Mononuclear cell (primary cell): ENCODE results near the gene RETREG2. TPM values are rescaled to one million over a fixed set of nuclear protein-coding genes. Genes with fewer than 3 reads are reported as not detected.

Source experiments
- H3K27me3 ChIP-seq: 2 replicates; pipeline ENCODE4 v1.6.0; 2011; ENCODE audit warnings: low read length, control low read depth; ENCODE audit not compliant: insufficient read depth
- H3K4me1 ChIP-seq: 2 replicates; pipeline ENCODE4 v1.5.1; 2011; ENCODE audit warnings: mild to moderate bottlenecking, low read length, control low read depth; ENCODE audit not compliant: insufficient read depth
- H3K4me3 ChIP-seq: 2 replicates; pipeline ENCODE4 v1.5.1; 2011; ENCODE audit warnings: mild to moderate bottlenecking, low read length, moderate library complexity
- H3K9me3 ChIP-seq: 2 replicates; pipeline ENCODE4 v1.5.1; 2011; ENCODE audit warnings: low read depth, mild to moderate bottlenecking, control low read depth, low read length
- total RNA-seq: library from RNA; depleted of rRNA; stranded (reverse); fragments of >200 nt; gene quantifications from one replicate; pipeline ENCODE4 v1.2.3, GENCODE V29; 2012

RETREG2 gene
- total RNA-seq = 64.0 TPM

- Histone ChIP-seq H3K27me3 (no peaks in the 10 kb centered on the region), H3K4me1 (peaks cover 73% of the 10 kb centered on the region), H3K4me3 (peak within 1 kb of the TSS; percentile 74), H3K9me3 (no peaks in the 10 kb centered on the region)
Measured at GRCh38 chr2:219177552-219178376, at the start of gene RETREG2. Gene RETREG2 (plus strand): TSS chr2:219178275. CDS start chr2:219178353, 78 bp downstream.

GRCh38 chr2:219128396-219128795 lies 49.7 kb upstream of the RETREG2 start:
- no peaks in the 10 kb centered on the region for H3K9me3 ChIP-seq

GRCh38 chr2:219129589-219129988 lies 48.5 kb upstream of the RETREG2 start:
- Histone ChIP-seq H3K27me3 (no peaks in the 10 kb centered on the region), H3K4me3 (no peak overlapping the region), H3K9me3 (no peaks in the 10 kb centered on the region), H3K4me1 (peaks cover 5% of the 10 kb centered on the region)

More at GRCh38 chr2:219128396-219128795, 49.7 kb upstream of the RETREG2 start:
- Histone ChIP-seq H3K4me3 (no peak overlapping the region), H3K27me3 (no peaks in the 10 kb centered on the region), H3K4me1 (peaks cover 12% of the 10 kb centered on the region)

GRCh38 chr2:219131327-219131726 lies 46.7 kb upstream of the RETREG2 start:
- Histone ChIP-seq H3K27me3 (no peaks in the 10 kb centered on the region), H3K4me1 (no peaks in the 10 kb centered on the region), H3K4me3 (no peak overlapping the region), H3K9me3 (no peaks in the 10 kb centered on the region)

- H3K4me3 ChIP-seq = no peak overlapping the region
- no peaks in the 10 kb centered on the region for H3K4me1 ChIP-seq
- no peaks in the 10 kb centered on the region for H3K27me3 ChIP-seq
- no peaks in the 10 kb centered on the region for H3K9me3 ChIP-seq
Measured at GRCh38 chr2:219131744-219132143, 46.3 kb upstream of the RETREG2 start.

GRCh38 chr2:219133976-219134375 lies 44.1 kb upstream of the RETREG2 start:
- H3K4me3 ChIP-seq = no peak overlapping the region
- no peaks in the 10 kb centered on the region for H3K4me1 ChIP-seq
- no peaks in the 10 kb centered on the region for H3K9me3 ChIP-seq
- H3K27me3 ChIP-seq = no peaks in the 10 kb centered on the region

- Histone ChIP-seq H3K4me3 (no peak overlapping the region), H3K27me3 (no peaks in the 10 kb centered on the region), H3K9me3 (no peaks in the 10 kb centered on the region), H3K4me1 (no peaks in the 10 kb centered on the region)
Measured at GRCh38 chr2:219140722-219141121, 37.4 kb upstream of the RETREG2 start.

GRCh38 chr2:219142329-219142728 lies 35.7 kb upstream of the RETREG2 start:
- Histone ChIP-seq H3K27me3 (no peaks in the 10 kb centered on the region), H3K9me3 (no peaks in the 10 kb centered on the region), H3K4me3 (no peak overlapping the region), H3K4me1 (no peaks in the 10 kb centered on the region)

- H3K4me3 ChIP-seq = no peak overlapping the region
- H3K4me1 ChIP-seq = no peaks in the 10 kb centered on the region
- H3K9me3 ChIP-seq = no peaks in the 10 kb centered on the region
- H3K27me3 ChIP-seq = no peaks in the 10 kb centered on the region
Measured at GRCh38 chr2:219149667-219150066, 28.4 kb upstream of the RETREG2 start.

- Histone ChIP-seq H3K4me1 (peaks cover 7% of the 10 kb centered on the region), H3K4me3 (no peak overlapping the region), H3K27me3 (no peaks in the 10 kb centered on the region), H3K9me3 (no peaks in the 10 kb centered on the region)
Measured at GRCh38 chr2:219155054-219155644, 22.9 kb upstream of the RETREG2 start.

- Histone ChIP-seq H3K4me1 (peaks cover 13% of the 10 kb centered on the region), H3K4me3 (no peak overlapping the region), H3K9me3 (no peaks in the 10 kb centered on the region), H3K27me3 (no peaks in the 10 kb centered on the region)
Measured at GRCh38 chr2:219157396-219157795, 20.7 kb upstream of the RETREG2 start.

- no peak overlapping the region for H3K4me3 ChIP-seq
- H3K9me3 ChIP-seq = no peaks in the 10 kb centered on the region
Measured at GRCh38 chr2:219158025-219158424, 20.1 kb upstream of the RETREG2 start.

GRCh38 chr2:219158586-219158985 lies 19.5 kb upstream of the RETREG2 start:
- H3K9me3 ChIP-seq = no peaks in the 10 kb centered on the region
- peaks cover 13% of the 10 kb centered on the region for H3K4me1 ChIP-seq
- no peak overlapping the region for H3K4me3 ChIP-seq
- H3K27me3 ChIP-seq = no peaks in the 10 kb centered on the region

More at GRCh38 chr2:219158025-219158424, 20.1 kb upstream of the RETREG2 start:
- no peaks in the 10 kb centered on the region for H3K27me3 ChIP-seq
- H3K4me1 ChIP-seq = peaks cover 13% of the 10 kb centered on the region

- Histone ChIP-seq H3K27me3 (no peaks in the 10 kb centered on the region), H3K9me3 (no peaks in the 10 kb centered on the region), H3K4me1 (peaks cover 13% of the 10 kb centered on the region), H3K4me3 (peak overlapping the region; percentile 63)
Measured at GRCh38 chr2:219159771-219160185, 18.3 kb upstream of the RETREG2 start.

GRCh38 chr2:219160186-219161017 lies 17.7 kb upstream of the RETREG2 start, which contains the start of gene NHEJ1:
Gene NHEJ1 (minus strand): TSS chr2:219160815. CDS start chr2:219158362, 2,453 bp downstream.
- H3K4me1 ChIP-seq = peaks cover 13% of the 10 kb centered on the region
- no peaks in the 10 kb centered on the region for H3K9me3 ChIP-seq
- no peaks in the 10 kb centered on the region for H3K27me3 ChIP-seq
- peak within 1 kb of the TSS; percentile 63 for H3K4me3 ChIP-seq
